GM10266 (cell line): Measurements from ENCODE around the gene TP63.

Source experiments
- DNase-seq: peaks from one replicate; pipeline ENCODE4 v3.0.0; 2012; ENCODE audit errors: extremely low spot score
- CTCF ChIP-seq: IDR thresholded peaks from 2 replicates; pipeline ENCODE4 v1.5.1; 2012; ENCODE audit warnings: mild to moderate bottlenecking, low read depth; ENCODE audit not compliant: control insufficient read depth, insufficient read depth; ENCODE audit errors: missing control alignments

The TP63 gene

DNA sequence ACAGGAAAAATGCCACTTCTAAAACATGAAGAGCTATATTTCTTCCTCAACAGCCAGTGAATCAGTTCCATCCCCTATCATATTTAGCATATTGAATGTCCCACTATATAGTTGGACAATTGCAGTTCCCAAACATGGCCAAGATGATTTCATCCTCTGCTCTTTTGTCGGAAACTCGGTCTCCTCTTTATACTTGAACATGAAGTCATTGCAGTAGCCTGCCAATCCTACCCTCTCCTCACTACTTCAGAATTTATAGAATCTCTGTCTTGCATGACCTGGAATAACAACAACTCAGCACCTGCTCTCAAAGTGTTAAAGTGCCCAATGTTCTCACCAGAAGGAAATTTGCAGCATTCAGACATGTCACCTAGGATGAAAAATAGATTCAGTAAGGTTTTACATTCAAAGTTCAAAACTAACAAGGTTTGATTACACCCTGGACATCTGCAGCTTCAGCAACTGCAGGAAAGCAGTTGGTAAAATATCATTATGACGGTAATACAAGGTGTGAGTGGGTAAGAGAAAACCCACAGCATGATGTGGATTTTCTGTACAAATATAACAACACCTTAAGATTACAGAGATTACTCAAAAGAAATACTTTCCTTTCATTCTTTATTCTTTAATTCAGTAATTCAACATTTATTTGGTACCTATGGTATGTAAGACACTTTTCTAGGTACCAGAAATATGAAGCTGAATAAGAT lies 52.5 kb downstream of the TP63 start:
- no peak for DNase-seq

DNA sequence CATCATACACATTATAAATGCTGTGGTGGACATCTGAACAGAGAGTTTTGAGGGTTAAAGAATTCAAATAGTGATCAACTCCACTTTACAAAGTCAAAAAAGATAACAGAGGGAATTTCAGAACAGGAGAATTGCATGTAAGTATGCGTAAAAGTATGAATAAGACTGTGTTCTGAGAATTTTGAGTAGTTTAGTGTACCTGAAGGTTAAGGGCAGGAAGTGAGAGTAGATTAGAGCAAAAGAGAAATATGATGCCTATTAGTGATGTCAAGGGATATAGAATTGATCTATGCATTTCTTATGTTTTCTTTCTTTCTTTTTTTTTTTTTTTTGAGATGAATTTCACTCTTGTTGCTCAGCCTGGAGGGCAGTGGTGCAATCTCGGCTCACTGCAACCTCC lies 53.1 kb downstream of the TP63 start:
- no peak for DNase-seq
- no peak for TF ChIP-seq CTCF

More for the DNA sequence above, 52.5 kb downstream of the TP63 start:
- no peak for TF ChIP-seq CTCF

GRCh38 chr3:189685291-189685690 lies 54.1 kb downstream of the TP63 start:
- TF ChIP-seq CTCF, result no peak
- DNase-seq, result no peak

DNA sequence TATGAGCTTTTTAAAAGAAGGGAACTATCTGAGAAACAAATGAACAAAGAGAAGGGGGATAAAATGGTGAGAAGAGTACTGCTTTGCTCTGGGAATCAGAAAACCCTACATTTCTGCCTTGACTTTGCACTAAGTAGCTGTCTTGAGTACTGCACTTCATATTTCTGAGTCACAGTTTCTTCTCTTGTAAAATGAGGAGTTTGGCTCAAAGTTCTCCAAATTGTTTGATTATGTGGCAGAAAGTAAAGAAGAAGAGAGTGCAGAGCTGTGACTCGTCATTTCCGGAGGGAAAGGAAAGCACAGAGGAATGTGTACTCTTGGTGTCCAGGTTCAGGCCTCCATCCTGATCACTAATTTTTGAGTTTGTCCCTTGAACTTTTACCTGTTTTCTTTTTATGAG lies 54.7 kb downstream of the TP63 start:
- no peak for DNase-seq
- TF ChIP-seq CTCF, result no peak

- no peak for DNase-seq
- no peak for TF ChIP-seq CTCF
These were observed 56.3 kb downstream of the TP63 start for GRCh38 chr3:189687475-189687874.

GRCh38 chr3:189688262-189688661 lies 57.1 kb downstream of the TP63 start:
- TF ChIP-seq CTCF, result no peak
- DNase-seq, result no peak

- DNase-seq, result no peak
These were observed 58.4 kb downstream of the TP63 start for GRCh38 chr3:189689625-189690024.

More at GRCh38 chr3:189689625-189690024, 58.4 kb downstream of the TP63 start:
- no peak for TF ChIP-seq CTCF
